HEK293 (cell line): Measurements from ENCODE around the gene TBX4.

Source experiments
- CTCF ChIA-PET: fragments of 350-600 bp; formaldehyde crosslinking; extraction: SDS; loops from one replicate; lab custom pipeline; 2021; ENCODE audit warnings: antibody characterized with exemption; lab: Yijun Ruan, JAX
- POLR2A ChIA-PET: fragments of 300-600 bp; formaldehyde crosslinking; extraction: SDS; loops from one replicate; lab custom pipeline; 2020; ENCODE audit warnings: antibody characterized with exemption, inconsistent platforms; lab: Yijun Ruan, JAX
- H3K27ac ChIP-seq: fragments of 200-500 bp; sonication (Bioruptor generic); 2 replicates; pipeline ENCODE4 v1.5.1; 2014; ENCODE audit warnings: low read depth, low read length, control low read depth, inconsistent platforms; ENCODE audit errors: extremely low read depth
- H3K36me3 ChIP-seq, 2 experiments: fragments of 200-500 bp in 1 of 2; sonication (Bioruptor generic) in 1 of 2; 1 replicate in 1 of 2; 2 replicates in 1 of 2; pipeline ENCODE4 v1.5.1; 2014 to 2017; ENCODE audit warnings: inconsistent platforms in 2 of 2, low read length in 2 of 2; ENCODE audit not compliant: control insufficient read depth in 2 of 2, insufficient read depth in 1 of 2
- H3K4me1 ChIP-seq: fragments of 200-500 bp; sonication (Bioruptor generic); 2 replicates; pipeline ENCODE4 v1.5.1; 2014; ENCODE audit warnings: mild to moderate bottlenecking, low read length, inconsistent platforms; ENCODE audit not compliant: control insufficient read depth, insufficient read depth
- H3K4me3 ChIP-seq: 2 replicates; pipeline ENCODE4 v1.5.1; 2011; ENCODE audit warnings: low read depth, mild to moderate bottlenecking, control low read depth, low read length, moderate library complexity
- H3K9me3 ChIP-seq: fragments of 200-500 bp; sonication (Bioruptor generic); 2 replicates; pipeline ENCODE4 v1.5.1; 2014; ENCODE audit warnings: low read depth, low read length, inconsistent platforms; ENCODE audit not compliant: control insufficient read depth, insufficient read depth
- BCL11A ChIP-seq: fragments of 450-650 bp; formaldehyde crosslinking; IDR thresholded peaks from 2 replicates; pipeline ENCODE4 v1.5.1; 2016; ENCODE audit warnings: low read depth, missing biosample characterization, missing genetic modification characterization
- KLF16 ChIP-seq: fragments of 450-650 bp; formaldehyde crosslinking; IDR thresholded peaks from 2 replicates; pipeline ENCODE4 v1.5.1; 2017; ENCODE audit warnings: missing biosample characterization, missing genetic modification characterization
- KLF9 ChIP-seq: fragments of 450-650 bp; formaldehyde crosslinking; IDR thresholded peaks from 2 replicates; pipeline ENCODE4 v1.5.1; 2016; ENCODE audit warnings: missing biosample characterization, missing genetic modification characterization, low read depth
- RBAK ChIP-seq: fragments of 450-650 bp; formaldehyde crosslinking; IDR thresholded peaks from 2 replicates; pipeline ENCODE4 v1.5.1; 2016; ENCODE audit warnings: missing biosample characterization, missing genetic modification characterization
- ZBTB20 ChIP-seq: fragments of 450-650 bp; formaldehyde crosslinking; IDR thresholded peaks from 2 replicates; pipeline ENCODE4 v1.5.1; 2016; ENCODE audit warnings: missing biosample characterization, missing genetic modification characterization
- ZBTB48 ChIP-seq: fragments of 450-650 bp; formaldehyde crosslinking; IDR thresholded peaks from 2 replicates; pipeline ENCODE4 v1.5.1; 2016; ENCODE audit warnings: missing biosample characterization, missing genetic modification characterization
- ZBTB8A ChIP-seq: fragments of 450-650 bp; formaldehyde crosslinking; IDR thresholded peaks from 2 replicates; pipeline ENCODE4 v1.5.1; 2016; ENCODE audit warnings: missing biosample characterization, missing genetic modification characterization
- ZFHX2 ChIP-seq: fragments of 450-650 bp; formaldehyde crosslinking; conservative IDR thresholded peaks from 2 replicates; pipeline ENCODE4 v1.5.1; 2016; ENCODE audit warnings: missing biosample characterization, missing genetic modification characterization
- ZIC2 ChIP-seq: fragments of 450-650 bp; formaldehyde crosslinking; IDR thresholded peaks from 2 replicates; pipeline ENCODE4 v1.5.1; 2016; ENCODE audit warnings: missing biosample characterization, missing genetic modification characterization
- ZNF112 ChIP-seq: fragments of 450-650 bp; formaldehyde crosslinking; IDR thresholded peaks from 2 replicates; pipeline ENCODE4 v1.5.0; 2017; ENCODE audit warnings: missing biosample characterization, missing genetic modification characterization
- ZNF169 ChIP-seq: fragments of 450-650 bp; formaldehyde crosslinking; IDR thresholded peaks from 2 replicates; pipeline ENCODE4 v1.5.1; 2016; ENCODE audit warnings: missing biosample characterization, missing genetic modification characterization
- ZNF292 ChIP-seq: fragments of 450-650 bp; formaldehyde crosslinking; IDR thresholded peaks from 2 replicates; pipeline ENCODE4 v1.5.1; 2016; ENCODE audit warnings: low read depth, missing biosample characterization, missing genetic modification characterization, borderline replicate concordance
- ZNF302 ChIP-seq: fragments of 450-650 bp; formaldehyde crosslinking; IDR thresholded peaks from 2 replicates; pipeline ENCODE4 v1.5.1; 2016; ENCODE audit warnings: missing biosample characterization, missing genetic modification characterization, low read depth
- ZNF350 ChIP-seq: fragments of 450-650 bp; formaldehyde crosslinking; IDR thresholded peaks from 2 replicates; pipeline ENCODE4 v1.5.0; 2017; ENCODE audit warnings: missing biosample characterization, mild to moderate bottlenecking, missing genetic modification characterization
- ZNF433 ChIP-seq: fragments of 450-650 bp; formaldehyde crosslinking; IDR thresholded peaks from 2 replicates; pipeline ENCODE4 v1.5.1; 2016; ENCODE audit warnings: missing biosample characterization, missing genetic modification characterization, low read depth
- ZNF473 ChIP-seq: fragments of 450-650 bp; formaldehyde crosslinking; IDR thresholded peaks from 2 replicates; pipeline ENCODE4 v1.5.1; 2017; ENCODE audit warnings: missing biosample characterization, missing genetic modification characterization
- ZNF561 ChIP-seq: fragments of 450-650 bp; IDR thresholded peaks from 2 replicates; pipeline ENCODE4 v1.5.1; 2018; ENCODE audit warnings: missing biosample characterization, missing genetic modification characterization, borderline replicate concordance
- ZNF585B ChIP-seq: fragments of 450-650 bp; formaldehyde crosslinking; IDR thresholded peaks from 2 replicates; pipeline ENCODE4 v1.5.1; 2016; ENCODE audit warnings: missing biosample characterization, missing genetic modification characterization
- ZNF624 ChIP-seq: fragments of 450-650 bp; formaldehyde crosslinking; IDR thresholded peaks from 2 replicates; pipeline ENCODE4 v1.5.1; 2017; ENCODE audit warnings: missing biosample characterization, missing genetic modification characterization
- ZNF629 ChIP-seq: fragments of 450-650 bp; formaldehyde crosslinking; IDR thresholded peaks from 2 replicates; pipeline ENCODE4 v1.5.1; 2017; ENCODE audit warnings: missing biosample characterization, missing genetic modification characterization
- TF ChIP-seq, protein P1 (sequence below): fragments of 450-650 bp; formaldehyde crosslinking; IDR thresholded peaks from 2 replicates; pipeline ENCODE4 v1.5.1; 2016; ENCODE audit warnings: missing biosample characterization, missing genetic modification characterization
- TF ChIP-seq, protein P2 (sequence below): sonication (generic); formaldehyde crosslinking; IDR thresholded peaks from 2 replicates; pipeline ENCODE4 v1.8.1; 2022; ENCODE audit warnings: mild to moderate bottlenecking, moderate library complexity, missing genetic modification reagents
- TF ChIP-seq, protein P3 (sequence below): fragments of 450-650 bp; formaldehyde crosslinking; IDR thresholded peaks from 2 replicates; pipeline ENCODE4 v1.5.1; 2017; ENCODE audit warnings: missing biosample characterization, missing genetic modification characterization

The TBX4 gene

DNA sequence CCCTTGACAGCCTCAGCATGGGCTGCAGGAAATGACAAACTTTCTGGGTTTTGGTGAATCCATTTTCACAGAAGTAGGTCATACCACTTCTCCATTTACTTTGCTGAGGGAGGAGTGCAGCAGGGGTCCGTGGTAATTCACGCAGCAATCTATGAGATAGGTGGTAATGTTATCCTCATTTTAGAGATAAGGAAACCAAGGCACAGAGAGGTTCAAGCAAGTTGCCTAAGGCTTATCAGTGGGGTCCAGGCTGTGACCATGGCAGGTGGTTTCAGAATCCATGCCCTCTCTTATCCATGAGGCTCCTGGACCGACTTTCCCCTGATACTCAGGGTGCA is 12.6 kb downstream of the TBX4 start:
- Histone ChIP-seq H3K27ac (no peak overlapping the region), H3K4me1 (peaks cover 6% of the 10 kb centered on the region), H3K36me3 (no peaks in the 10 kb centered on the region), H3K4me3 (no peak overlapping the region), H3K9me3 (no peaks in the 10 kb centered on the region)
- TF ChIP-seq ZNF433 (tag by site-specific recombination) = no peak
- no peak for TF ChIP-seq ZNF561 (tag by site-specific recombination)
- no peak for TF ChIP-seq ZNF169 (tag by site-specific recombination)
- peak; percentile 18; the same call in 1 of the 2 replicates for TF ChIP-seq ZIC2
- TF ChIP-seq, protein P1, sequence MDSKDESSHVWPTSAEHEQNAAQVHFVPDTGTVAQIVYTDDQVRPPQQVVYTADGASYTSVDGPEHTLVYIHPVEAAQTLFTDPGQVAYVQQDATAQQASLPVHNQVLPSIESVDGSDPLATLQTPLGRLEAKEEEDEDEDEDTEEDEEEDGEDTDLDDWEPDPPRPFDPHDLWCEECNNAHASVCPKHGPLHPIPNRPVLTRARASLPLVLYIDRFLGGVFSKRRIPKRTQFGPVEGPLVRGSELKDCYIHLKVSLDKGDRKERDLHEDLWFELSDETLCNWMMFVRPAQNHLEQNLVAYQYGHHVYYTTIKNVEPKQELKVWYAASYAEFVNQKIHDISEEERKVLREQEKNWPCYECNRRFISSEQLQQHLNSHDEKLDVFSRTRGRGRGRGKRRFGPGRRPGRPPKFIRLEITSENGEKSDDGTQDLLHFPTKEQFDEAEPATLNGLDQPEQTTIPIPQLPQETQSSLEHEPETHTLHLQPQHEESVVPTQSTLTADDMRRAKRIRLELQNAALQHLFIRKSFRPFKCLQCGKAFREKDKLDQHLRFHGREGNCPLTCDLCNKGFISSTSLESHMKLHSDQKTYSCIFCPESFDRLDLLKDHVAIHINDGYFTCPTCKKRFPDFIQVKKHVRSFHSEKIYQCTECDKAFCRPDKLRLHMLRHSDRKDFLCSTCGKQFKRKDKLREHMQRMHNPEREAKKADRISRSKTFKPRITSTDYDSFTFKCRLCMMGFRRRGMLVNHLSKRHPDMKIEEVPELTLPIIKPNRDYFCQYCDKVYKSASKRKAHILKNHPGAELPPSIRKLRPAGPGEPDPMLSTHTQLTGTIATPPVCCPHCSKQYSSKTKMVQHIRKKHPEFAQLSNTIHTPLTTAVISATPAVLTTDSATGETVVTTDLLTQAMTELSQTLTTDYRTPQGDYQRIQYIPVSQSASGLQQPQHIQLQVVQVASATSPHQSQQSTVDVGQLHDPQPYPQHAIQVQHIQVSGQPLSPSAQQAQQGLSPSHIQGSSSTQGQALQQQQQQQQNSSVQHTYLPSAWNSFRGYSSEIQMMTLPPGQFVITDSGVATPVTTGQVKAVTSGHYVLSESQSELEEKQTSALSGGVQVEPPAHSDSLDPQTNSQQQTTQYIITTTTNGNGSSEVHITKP (tag by site-specific recombination) = peak; percentile 49; the same call in 1 of the 2 replicates
- no peak for TF ChIP-seq ZNF292 (tag by site-specific recombination)
- ChIA-PET POLR2A (no interaction called here), CTCF (interaction anchor here (0.6 to 1.1 kb wide), 5 partner anchors 9 to 669 kb away, joined by 3 to 5 read pairs (median 3); no protein-coding TSS in a partner anchor)

DNA sequence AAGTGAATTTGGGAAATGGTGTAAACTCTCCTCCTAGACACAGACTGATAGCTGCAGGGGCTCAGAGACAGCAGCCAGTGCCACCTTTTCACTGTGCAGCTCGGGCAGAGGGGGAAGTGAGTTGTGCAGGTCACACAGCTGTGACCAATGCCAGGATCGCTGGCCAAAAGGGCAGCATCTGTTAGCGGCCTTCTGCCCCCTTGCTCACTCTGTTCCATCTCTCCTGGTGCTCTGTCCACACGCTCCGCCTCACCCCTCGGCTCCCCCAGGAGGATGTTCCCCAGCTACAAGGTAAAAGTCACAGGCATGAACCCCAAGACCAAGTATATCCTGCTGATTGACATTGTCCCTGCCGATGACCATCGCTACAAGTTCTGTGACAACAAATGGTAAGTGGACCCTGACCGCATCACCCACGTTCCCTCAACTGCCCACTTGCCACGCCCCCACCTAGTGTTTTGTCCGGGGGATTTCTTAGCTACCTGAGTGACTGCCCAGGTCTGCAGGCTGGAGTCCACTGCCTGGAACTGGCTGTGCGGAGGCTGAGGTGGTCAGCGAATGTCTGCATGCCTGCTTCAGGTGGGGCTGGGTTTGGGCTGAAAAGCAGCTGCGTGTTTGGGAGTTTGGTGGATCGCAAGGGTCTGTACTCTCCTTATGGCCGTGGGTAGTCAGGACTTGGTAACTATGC is 13.5 kb downstream of the TBX4 start:
- Histone ChIP-seq H3K4me3 (no peak overlapping the region), H3K4me1 (peaks cover 6% of the 10 kb centered on the region), H3K36me3 (no peaks in the 10 kb centered on the region), H3K9me3 (no peaks in the 10 kb centered on the region), H3K27ac (no peak overlapping the region)
- TF ChIP-seq ZNF585B (tag by site-specific recombination) (no peak), ZFHX2 (tag by site-specific recombination) (no peak), KLF16 (no peak), ZNF302 (tag by site-specific recombination) (no peak), ZNF629 (tag by site-specific recombination) (no peak), ZNF112 (tag by site-specific recombination) (no peak), KLF9 (tag by site-specific recombination) (no peak), ZNF624 (no peak), ZBTB48 (tag by site-specific recombination) (no peak), ZBTB8A (tag by site-specific recombination) (no peak), ZNF473 (tag by site-specific recombination) (no peak), RBAK (no peak), ZNF561 (tag by site-specific recombination) (no peak), ZNF350 (tag by site-specific recombination) (no peak), ZBTB20 (no peak), BCL11A (tag by site-specific recombination) (no peak)
- TF ChIP-seq, protein P2, sequence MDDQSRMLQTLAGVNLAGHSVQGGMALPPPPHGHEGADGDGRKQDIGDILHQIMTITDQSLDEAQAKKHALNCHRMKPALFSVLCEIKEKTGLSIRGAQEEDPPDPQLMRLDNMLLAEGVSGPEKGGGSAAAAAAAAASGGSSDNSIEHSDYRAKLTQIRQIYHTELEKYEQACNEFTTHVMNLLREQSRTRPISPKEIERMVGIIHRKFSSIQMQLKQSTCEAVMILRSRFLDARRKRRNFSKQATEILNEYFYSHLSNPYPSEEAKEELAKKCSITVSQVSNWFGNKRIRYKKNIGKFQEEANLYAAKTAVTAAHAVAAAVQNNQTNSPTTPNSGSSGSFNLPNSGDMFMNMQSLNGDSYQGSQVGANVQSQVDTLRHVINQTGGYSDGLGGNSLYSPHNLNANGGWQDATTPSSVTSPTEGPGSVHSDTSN (CRISPR knock-in tag) = no peak
- TF ChIP-seq, protein P3, sequence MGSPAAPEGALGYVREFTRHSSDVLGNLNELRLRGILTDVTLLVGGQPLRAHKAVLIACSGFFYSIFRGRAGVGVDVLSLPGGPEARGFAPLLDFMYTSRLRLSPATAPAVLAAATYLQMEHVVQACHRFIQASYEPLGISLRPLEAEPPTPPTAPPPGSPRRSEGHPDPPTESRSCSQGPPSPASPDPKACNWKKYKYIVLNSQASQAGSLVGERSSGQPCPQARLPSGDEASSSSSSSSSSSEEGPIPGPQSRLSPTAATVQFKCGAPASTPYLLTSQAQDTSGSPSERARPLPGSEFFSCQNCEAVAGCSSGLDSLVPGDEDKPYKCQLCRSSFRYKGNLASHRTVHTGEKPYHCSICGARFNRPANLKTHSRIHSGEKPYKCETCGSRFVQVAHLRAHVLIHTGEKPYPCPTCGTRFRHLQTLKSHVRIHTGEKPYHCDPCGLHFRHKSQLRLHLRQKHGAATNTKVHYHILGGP (tag by site-specific recombination) = no peak
- ChIA-PET POLR2A (no interaction called here), CTCF (interaction anchor here (0.9 to 1.0 kb wide), 2 partner anchors 38 to 48 kb away, joined by 3 read pairs; no protein-coding TSS in a partner anchor)
